Measurements from ENCODE around the gene STK32C.

DNA sequence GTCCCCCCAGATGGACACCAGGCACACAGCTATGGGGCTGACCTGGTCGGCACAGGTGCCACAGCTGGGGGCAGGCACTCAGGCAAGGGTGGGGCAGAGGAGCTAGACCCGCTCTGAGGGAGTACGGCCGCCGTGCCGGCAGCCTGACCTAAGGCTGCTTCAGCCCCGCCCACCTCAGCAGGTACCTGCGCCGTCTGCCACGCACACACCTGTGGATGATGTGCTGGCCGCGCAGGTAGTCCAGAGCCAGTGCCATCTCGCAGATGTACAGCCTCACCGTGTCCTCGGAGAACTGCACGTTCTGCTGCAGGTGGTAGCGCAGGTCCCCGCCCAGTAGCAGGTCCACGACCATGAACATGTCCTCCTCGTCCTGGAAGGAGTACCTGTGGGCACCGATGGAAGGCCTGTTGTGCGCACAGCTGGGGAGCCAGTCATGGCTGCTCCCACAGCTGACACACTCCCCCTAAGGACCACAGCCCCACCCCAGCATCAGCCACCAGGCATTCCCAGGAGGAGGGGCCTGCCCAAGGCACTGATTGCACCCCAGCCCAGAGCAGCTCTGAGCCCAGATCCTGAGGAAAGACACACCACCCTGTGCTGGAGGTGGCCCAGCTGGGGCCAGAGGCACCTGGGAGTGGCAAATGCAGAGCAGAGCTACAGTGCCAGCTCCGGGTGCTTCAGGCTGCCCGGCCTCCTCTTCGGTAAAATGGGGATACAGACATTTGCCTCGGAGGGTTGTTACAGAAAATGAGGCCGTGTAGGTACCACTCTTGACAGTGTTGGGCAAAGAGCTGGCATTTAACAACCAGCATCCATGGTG is 81.0 kb downstream of the STK32C start:
- no peak for TF ChIP-seq CTCF (IDR thresholded peaks at IDR 0.05)
- TF ChIP-seq POLR2AphosphoS5 (IDR thresholded peaks at IDR 0.05), result no peak

All from breast epithelium (tissue), 3 donors.